NB4 (cell line): ENCODE results near the gene CDON.

Experiments
- POLR2A ChIP-seq: IDR thresholded peaks from 2 replicates; pipeline ENCODE4 v1.6.1; 2011; ENCODE audit warnings: mild to moderate bottlenecking; ENCODE audit not compliant: insufficient read length; ENCODE audit errors: extremely low read depth
- TF ChIP-seq, protein P1 (sequence below): IDR thresholded peaks from one replicate; pipeline ENCODE4 v1.5.1; 2012; ENCODE audit warnings: low read depth, low read length

DNA sequence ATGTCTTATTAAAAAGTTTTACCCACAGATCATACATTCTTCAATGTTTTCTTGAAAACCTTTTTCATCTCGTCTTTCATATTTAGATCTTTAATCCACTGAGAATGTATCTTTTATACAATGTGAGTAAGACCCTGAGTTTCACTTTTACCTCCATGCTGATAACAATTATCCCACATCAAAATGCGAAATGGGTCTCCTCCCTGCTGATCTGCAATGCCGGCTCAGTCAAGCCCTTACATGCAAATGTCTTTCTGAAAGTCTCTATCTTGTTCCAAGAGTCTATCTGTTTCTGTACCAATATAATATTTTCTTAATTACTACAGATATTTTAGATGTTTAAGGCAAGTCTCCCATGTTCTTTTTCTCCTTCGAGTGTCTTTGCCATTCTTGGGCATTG lies 50.9 kb downstream of the CDON start:
- no peak for TF ChIP-seq POLR2A
- TF ChIP-seq, protein P1, sequence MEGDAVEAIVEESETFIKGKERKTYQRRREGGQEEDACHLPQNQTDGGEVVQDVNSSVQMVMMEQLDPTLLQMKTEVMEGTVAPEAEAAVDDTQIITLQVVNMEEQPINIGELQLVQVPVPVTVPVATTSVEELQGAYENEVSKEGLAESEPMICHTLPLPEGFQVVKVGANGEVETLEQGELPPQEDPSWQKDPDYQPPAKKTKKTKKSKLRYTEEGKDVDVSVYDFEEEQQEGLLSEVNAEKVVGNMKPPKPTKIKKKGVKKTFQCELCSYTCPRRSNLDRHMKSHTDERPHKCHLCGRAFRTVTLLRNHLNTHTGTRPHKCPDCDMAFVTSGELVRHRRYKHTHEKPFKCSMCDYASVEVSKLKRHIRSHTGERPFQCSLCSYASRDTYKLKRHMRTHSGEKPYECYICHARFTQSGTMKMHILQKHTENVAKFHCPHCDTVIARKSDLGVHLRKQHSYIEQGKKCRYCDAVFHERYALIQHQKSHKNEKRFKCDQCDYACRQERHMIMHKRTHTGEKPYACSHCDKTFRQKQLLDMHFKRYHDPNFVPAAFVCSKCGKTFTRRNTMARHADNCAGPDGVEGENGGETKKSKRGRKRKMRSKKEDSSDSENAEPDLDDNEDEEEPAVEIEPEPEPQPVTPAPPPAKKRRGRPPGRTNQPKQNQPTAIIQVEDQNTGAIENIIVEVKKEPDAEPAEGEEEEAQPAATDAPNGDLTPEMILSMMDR, result no peak
